Neutrophil (primary cell): Measurements from ENCODE around the gene DECR2.

Experiments used
- H3K27ac ChIP-seq: fragments of 200-600 bp; sonication (generic); 2 replicates; pipeline ENCODE4 v1.5.1; 2016; ENCODE audit warnings: mild to moderate bottlenecking, moderate library complexity
- H3K27me3 ChIP-seq: fragments of 200-600 bp; sonication (generic); 2 replicates; pipeline ENCODE4 v1.6.0; 2016; ENCODE audit warnings: mild to moderate bottlenecking
- H3K36me3 ChIP-seq: fragments of 200-600 bp; sonication (generic); 2 replicates; pipeline ENCODE4 v1.5.1; 2017
- H3K4me1 ChIP-seq, 2 experiments: fragments of 200-600 bp in 1 of 2; sonication (generic) in 1 of 2; 1 replicate in 1 of 2; 2 replicates in 1 of 2; pipeline versions ENCODE4 v1.5.1 to v1.6.1; 2013 to 2016; ENCODE audit warnings: low read depth in 1 of 2, low read length in 1 of 2, mild to moderate bottlenecking in 1 of 2, moderate library complexity in 1 of 2; ENCODE audit not compliant: control insufficient read depth in 1 of 2, insufficient read depth in 1 of 2
- H3K4me3 ChIP-seq, 2 experiments: fragments of 200-600 bp in 1 of 2; sonication (generic) in 1 of 2; 1 replicate in 1 of 2; 2 replicates in 1 of 2; pipeline ENCODE4 v1.5.1; 2013 to 2016; ENCODE audit warnings: low read depth in 1 of 2, low read length in 1 of 2, mild to moderate bottlenecking in 1 of 2, moderate library complexity in 1 of 2
- H3K9me3 ChIP-seq: fragments of 200-600 bp; sonication (generic); 2 replicates; pipeline ENCODE4 v1.5.1; 2016
- TF ChIP-seq, protein P1 (sequence below): fragments of 200-600 bp; sonication (generic); IDR thresholded peaks from 2 replicates; pipeline ENCODE4 v1.5.1; 2016; ENCODE audit warnings: antibody characterized with exemption

Gene DECR2

DNA sequence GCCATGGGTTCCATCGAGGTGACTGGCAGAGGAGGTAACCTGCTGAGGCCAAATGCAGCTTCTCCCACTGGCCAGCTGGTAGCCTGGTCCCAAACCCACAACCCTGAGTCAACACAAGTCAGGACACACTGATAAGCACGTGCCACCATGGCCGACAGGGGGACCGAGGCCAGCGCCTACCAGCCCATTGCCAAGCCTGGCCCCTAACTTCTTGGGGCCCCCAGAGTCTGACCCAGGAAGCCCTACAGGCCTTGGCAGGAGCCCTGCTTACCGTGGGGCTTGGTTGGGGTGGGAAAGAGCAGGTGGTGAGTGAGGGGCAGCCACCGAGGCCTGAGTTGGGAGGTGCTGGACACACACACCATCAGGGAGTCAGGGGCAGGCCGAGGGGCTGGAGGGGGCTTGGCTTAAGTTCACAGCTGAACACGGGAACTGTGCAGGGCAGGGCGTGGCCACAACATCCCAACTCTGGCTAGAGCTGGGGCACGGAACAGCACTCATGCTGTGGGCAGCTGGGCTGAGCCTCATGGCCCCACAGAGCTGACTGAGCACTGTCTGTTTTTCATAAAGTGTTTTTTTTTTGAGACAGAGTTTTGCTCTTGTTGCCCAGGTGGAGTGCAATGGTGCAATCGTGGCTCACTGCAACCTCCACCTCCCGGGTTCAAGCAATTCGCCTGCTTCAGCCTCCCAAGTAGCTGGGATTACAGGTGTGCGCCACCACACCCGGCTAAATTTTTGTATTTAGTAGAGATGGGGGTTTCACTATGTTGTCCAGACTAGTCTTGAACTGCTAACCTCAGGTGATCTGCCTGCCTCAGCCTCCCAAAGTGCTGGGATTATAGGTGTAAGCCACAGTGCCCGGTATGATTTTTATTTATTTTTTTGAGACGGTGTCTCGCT, 36.8 kb upstream of the DECR2 start:
- peaks cover 39% of the 10 kb centered on the region for H3K36me3 ChIP-seq
- TF ChIP-seq, protein P1, sequence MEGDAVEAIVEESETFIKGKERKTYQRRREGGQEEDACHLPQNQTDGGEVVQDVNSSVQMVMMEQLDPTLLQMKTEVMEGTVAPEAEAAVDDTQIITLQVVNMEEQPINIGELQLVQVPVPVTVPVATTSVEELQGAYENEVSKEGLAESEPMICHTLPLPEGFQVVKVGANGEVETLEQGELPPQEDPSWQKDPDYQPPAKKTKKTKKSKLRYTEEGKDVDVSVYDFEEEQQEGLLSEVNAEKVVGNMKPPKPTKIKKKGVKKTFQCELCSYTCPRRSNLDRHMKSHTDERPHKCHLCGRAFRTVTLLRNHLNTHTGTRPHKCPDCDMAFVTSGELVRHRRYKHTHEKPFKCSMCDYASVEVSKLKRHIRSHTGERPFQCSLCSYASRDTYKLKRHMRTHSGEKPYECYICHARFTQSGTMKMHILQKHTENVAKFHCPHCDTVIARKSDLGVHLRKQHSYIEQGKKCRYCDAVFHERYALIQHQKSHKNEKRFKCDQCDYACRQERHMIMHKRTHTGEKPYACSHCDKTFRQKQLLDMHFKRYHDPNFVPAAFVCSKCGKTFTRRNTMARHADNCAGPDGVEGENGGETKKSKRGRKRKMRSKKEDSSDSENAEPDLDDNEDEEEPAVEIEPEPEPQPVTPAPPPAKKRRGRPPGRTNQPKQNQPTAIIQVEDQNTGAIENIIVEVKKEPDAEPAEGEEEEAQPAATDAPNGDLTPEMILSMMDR, result no peak
- no peak overlapping the region for H3K27ac ChIP-seq
- H3K4me1 ChIP-seq, result peaks cover 6 to 14% of the 10 kb centered on the region in 2 experiments
- H3K4me3 ChIP-seq, result no peak overlapping the region
- H3K27me3 ChIP-seq, result peaks cover 31% of the 10 kb centered on the region
- no peaks in the 10 kb centered on the region for H3K9me3 ChIP-seq

DNA sequence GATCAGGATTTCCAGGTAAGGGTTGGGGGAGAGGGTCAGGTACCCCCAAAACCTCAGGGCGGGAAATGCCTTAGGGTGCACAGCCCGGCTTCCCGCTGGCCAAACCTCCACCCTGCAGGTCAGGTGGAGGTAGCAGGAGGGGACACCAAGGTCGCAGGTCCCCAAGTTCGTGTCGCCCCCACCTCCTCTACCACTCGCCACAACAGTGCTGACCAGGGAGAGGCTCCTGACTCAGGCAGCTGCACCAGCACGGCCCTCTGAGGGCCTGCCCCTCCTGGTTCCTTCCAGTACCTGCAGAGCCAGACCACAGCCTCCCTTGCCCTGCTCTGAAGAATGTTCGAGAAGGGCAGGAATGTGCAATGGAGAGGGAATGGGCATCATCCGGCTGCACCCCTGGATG, 35.2 kb upstream of the DECR2 start:
- peaks cover 45% of the 10 kb centered on the region for H3K36me3 ChIP-seq
- H3K4me1 ChIP-seq, result peaks cover 16 to 26% of the 10 kb centered on the region in 2 experiments
- no peaks in the 10 kb centered on the region for H3K9me3 ChIP-seq
- H3K27me3 ChIP-seq, result peaks cover 35% of the 10 kb centered on the region
- TF ChIP-seq, protein P1, result no peak
- H3K4me3 ChIP-seq, result no peak overlapping the region
- H3K27ac ChIP-seq, result no peak overlapping the region

DNA sequence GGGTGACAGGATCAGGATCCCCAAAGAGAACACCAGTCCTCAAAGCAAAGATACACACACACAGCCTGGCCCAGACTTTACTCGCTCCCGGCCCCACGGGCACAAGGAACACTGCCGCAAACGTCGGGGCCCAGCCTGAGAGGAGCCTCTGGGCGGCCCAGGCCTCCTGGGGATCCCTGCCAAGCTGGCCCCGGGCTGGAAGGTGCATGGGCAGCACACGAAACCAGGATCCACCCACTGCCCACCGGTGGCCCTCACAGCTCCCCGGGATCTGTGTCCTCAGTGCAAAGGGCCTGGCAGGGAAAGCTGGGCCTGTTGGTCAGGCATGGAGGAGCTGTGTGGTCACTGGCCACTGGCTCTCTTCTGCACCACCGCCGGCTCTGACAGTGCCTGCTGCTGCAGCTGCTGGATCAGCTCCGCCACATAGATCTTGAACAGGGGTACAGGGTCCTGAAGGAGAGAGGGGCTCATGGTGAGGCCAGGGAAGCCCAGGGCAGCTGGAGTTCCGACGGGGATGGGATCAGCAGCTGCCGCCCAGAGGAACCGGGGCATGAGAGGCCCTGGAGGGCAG, 34.3 kb upstream of the DECR2 start:
- Histone ChIP-seq H3K27me3 (peaks cover 33% of the 10 kb centered on the region), H3K4me3 (no peak overlapping the region), H3K9me3 (no peaks in the 10 kb centered on the region), H3K4me1 (peaks cover 16 to 21% of the 10 kb centered on the region in 2 experiments), H3K27ac (no peak overlapping the region), H3K36me3 (peaks cover 54% of the 10 kb centered on the region)
- TF ChIP-seq, protein P1, result no peak

DNA sequence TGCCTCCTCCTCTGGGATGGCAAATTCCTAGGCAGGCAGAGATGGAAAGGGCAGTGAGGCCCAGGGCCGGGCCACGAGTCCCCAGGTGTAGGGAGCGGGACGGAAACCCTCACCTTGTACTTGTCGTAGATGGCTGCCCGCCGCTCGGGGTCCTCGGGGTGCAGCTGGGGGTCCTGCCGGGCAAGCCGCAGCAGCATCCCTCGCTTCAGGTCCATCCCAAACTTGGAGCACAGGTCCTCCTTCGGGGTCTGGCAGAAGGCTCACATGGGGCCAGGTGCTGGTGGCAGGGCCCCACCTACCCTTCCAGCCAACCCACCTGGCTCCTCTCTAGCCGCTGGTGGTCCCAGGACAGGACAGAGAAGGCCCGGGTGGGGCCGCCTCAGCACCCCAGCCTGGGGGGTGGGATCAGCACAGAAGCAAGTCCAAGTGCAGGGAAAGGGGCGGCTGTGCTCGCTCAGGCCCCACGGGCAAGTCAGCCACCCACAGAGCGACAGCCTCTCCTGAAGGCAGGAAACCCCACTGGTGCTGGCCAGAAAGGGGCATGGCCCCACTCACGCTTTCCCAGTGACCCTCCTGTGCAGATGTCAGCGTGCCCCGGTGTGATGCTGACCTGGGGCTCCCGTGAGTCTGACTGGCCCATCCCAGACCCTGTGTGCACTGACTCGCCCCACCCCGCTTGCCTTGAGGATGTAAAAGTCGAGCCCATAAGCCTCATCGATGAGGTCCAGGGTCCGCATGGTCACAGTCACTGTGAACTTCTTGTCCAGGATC, 33.1 kb upstream of the DECR2 start:
- H3K4me1 ChIP-seq, result peaks cover 16 to 20% of the 10 kb centered on the region in 2 experiments
- TF ChIP-seq, protein P1, result no peak
- no peak overlapping the region for H3K4me3 ChIP-seq
- H3K36me3 ChIP-seq, result peaks cover 66% of the 10 kb centered on the region
- H3K27me3 ChIP-seq, result peaks cover 23% of the 10 kb centered on the region
- no peak overlapping the region for H3K27ac ChIP-seq
- H3K9me3 ChIP-seq, result no peaks in the 10 kb centered on the region

DNA sequence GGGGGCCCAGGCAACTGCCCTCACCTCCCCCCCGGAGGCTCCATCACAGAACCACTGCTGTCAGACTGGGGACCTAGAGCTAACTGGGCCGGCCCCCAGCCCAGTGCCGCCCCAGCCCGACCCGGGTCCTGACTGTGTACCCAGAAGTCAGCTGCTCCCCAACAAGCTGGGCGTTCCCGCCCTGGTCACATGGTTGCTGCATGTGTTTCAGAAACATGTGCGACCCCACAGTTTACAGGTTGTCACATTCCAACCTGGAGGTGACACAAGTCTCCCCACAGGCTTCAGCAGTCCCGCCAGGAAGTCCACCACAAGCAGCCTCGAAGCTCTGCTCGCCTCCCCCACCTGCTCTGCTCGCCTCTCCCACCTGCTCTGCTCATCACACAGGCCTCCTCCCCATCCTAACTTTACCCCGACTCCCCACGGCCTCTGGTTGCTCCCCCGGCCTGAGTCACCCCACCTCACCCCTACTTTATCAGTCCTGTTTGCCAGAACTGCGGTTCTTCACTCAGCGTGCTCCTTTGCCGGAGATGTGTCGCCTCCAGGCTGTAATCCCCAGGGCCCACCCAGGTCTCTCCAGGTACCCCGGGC, 32.3 kb upstream of the DECR2 start:
- Histone ChIP-seq H3K36me3 (peaks cover 74% of the 10 kb centered on the region), H3K4me3 (peak overlapping the region; percentile 34 to 63), H3K4me1 (peaks cover 16 to 20% of the 10 kb centered on the region in 2 experiments), H3K27me3 (peaks cover 15% of the 10 kb centered on the region), H3K9me3 (no peaks in the 10 kb centered on the region), H3K27ac (no peak overlapping the region)
- TF ChIP-seq, protein P1, result no peak
